KMS-11 (cell line): ENCODE results near the gene NOXO1.

ENCODE experiments used
- H2AFZ ChIP-seq: fragments of 200-600 bp; sonication (generic); 2 replicates; pipeline ENCODE4 v1.6.1; 2016; ENCODE audit warnings: antibody characterized with exemption, mixed run types, low read depth
- H3K27ac ChIP-seq: fragments of 200-600 bp; sonication (generic); 2 replicates; pipeline ENCODE4 v1.6.1; 2016; ENCODE audit warnings: mild to moderate bottlenecking, mixed run types
- H3K27me3 ChIP-seq: fragments of 200-600 bp; sonication (generic); 2 replicates; pipeline ENCODE4 v1.6.1; 2017; ENCODE audit warnings: mild to moderate bottlenecking, low read depth, mixed run types, moderate library complexity; ENCODE audit not compliant: insufficient read depth
- H3K36me3 ChIP-seq: fragments of 200-600 bp; sonication (generic); 2 replicates; pipeline ENCODE4 v1.6.1; 2017; ENCODE audit warnings: mild to moderate bottlenecking, mixed run types; ENCODE audit not compliant: insufficient read depth
- H3K4me1 ChIP-seq: fragments of 200-600 bp; sonication (generic); 2 replicates; pipeline ENCODE4 v1.6.1; 2016; ENCODE audit warnings: mild to moderate bottlenecking, low read depth, mixed run types; ENCODE audit not compliant: poor library complexity, severe bottlenecking
- H3K4me2 ChIP-seq: fragments of 200-600 bp; sonication (generic); 2 replicates; pipeline ENCODE4 v1.7.0; 2016; ENCODE audit warnings: mild to moderate bottlenecking, mixed run types
- H3K4me3 ChIP-seq: fragments of 200-600 bp; sonication (generic); IDR thresholded peaks from 2 replicates; pipeline ENCODE4 v1.6.1; 2017; ENCODE audit warnings: low read depth, low read length, mixed read lengths; ENCODE audit not compliant: insufficient read depth
- H3K79me2 ChIP-seq: fragments of 200-600 bp; sonication (generic); 2 replicates; pipeline ENCODE4 v1.6.1; 2016; ENCODE audit warnings: low read depth, mixed run types; ENCODE audit not compliant: insufficient read depth
- H3K9ac ChIP-seq: fragments of 200-600 bp; sonication (generic); 2 replicates; pipeline ENCODE4 v1.6.1; 2016; ENCODE audit warnings: mild to moderate bottlenecking, mixed run types
- H4K20me1 ChIP-seq: fragments of 200-600 bp; sonication (generic); 2 replicates; pipeline ENCODE4 v1.6.1; 2016; ENCODE audit warnings: mild to moderate bottlenecking, mixed run types; ENCODE audit not compliant: insufficient read depth
- CTCF ChIP-seq: fragments of 200-600 bp; sonication (generic); conservative IDR thresholded peaks from 2 replicates; pipeline ENCODE4 v1.6.1; 2017; ENCODE audit warnings: low read depth, mild to moderate bottlenecking, antibody characterized with exemption, low read length, moderate library complexity, mixed read lengths

NOXO1 gene

GRCh38 chr16:2003827-2004641 lies 22.8 kb upstream of the NOXO1 start:
- TF ChIP-seq CTCF: peak; percentile 89
- H3K36me3 ChIP-seq: no peaks in the 10 kb centered on the region
- H3K4me3 ChIP-seq: no peak overlapping the region
- no peak overlapping the region for H3K9ac ChIP-seq
- no peak overlapping the region for H3K4me2 ChIP-seq
- peaks cover 17% of the 10 kb centered on the region for H3K4me1 ChIP-seq
- peaks cover 52% of the 10 kb centered on the region for H3K79me2 ChIP-seq
- no peak overlapping the region for H2AFZ ChIP-seq
- H3K27me3 ChIP-seq: no peaks in the 10 kb centered on the region
- H3K27ac ChIP-seq: no peak overlapping the region
- peaks cover 15% of the 10 kb centered on the region for H4K20me1 ChIP-seq

- Histone ChIP-seq H3K27me3 (no peaks in the 10 kb centered on the region), H3K27ac (no peak overlapping the region), H4K20me1 (peaks cover 12% of the 10 kb centered on the region), H2AFZ (no peak overlapping the region), H3K4me2 (no peak overlapping the region), H3K4me3 (no peak overlapping the region), H3K79me2 (peaks cover 45% of the 10 kb centered on the region), H3K4me1 (peaks cover 16% of the 10 kb centered on the region), H3K9ac (no peak overlapping the region), H3K36me3 (no peaks in the 10 kb centered on the region)
- TF ChIP-seq CTCF: no peak
These were observed 22.1 kb upstream of the NOXO1 start for GRCh38 chr16:2003231-2003826.

- Histone ChIP-seq H2AFZ (no peak overlapping the region), H3K27me3 (no peaks in the 10 kb centered on the region), H3K4me2 (no peak overlapping the region), H3K79me2 (peaks cover 38% of the 10 kb centered on the region), H3K9ac (no peak overlapping the region), H3K36me3 (no peaks in the 10 kb centered on the region), H4K20me1 (peaks cover 5% of the 10 kb centered on the region; the same call in 1 of the 2 replicates), H3K4me1 (peaks cover 8% of the 10 kb centered on the region), H3K27ac (no peak overlapping the region), H3K4me3 (no peak overlapping the region)
- no peak for TF ChIP-seq CTCF
These were observed 21.3 kb upstream of the NOXO1 start for GRCh38 chr16:2002406-2003230.

- Histone ChIP-seq H3K36me3 (no peaks in the 10 kb centered on the region), H3K9ac (no peak overlapping the region), H3K79me2 (peaks cover 29% of the 10 kb centered on the region)
These were observed 20.4 kb upstream of the NOXO1 start for GRCh38 chr16:2001456-2002355.

More at GRCh38 chr16:2001456-2002355, 20.4 kb upstream of the NOXO1 start:
- no peak overlapping the region for H3K4me2 ChIP-seq
- H3K27me3 ChIP-seq: no peaks in the 10 kb centered on the region
- peaks cover 3% of the 10 kb centered on the region; the same call in 1 of the 2 replicates for H4K20me1 ChIP-seq
- no peak overlapping the region for H3K27ac ChIP-seq
- H2AFZ ChIP-seq: no peak overlapping the region
- no peak for TF ChIP-seq CTCF
- no peaks in the 10 kb centered on the region for H3K4me1 ChIP-seq
- no peak overlapping the region for H3K4me3 ChIP-seq
